H1 (cell line): ENCODE measurements around the gene DGAT2. TPM values are rescaled to one million over a fixed set of nuclear protein-coding genes. Genes with fewer than 3 reads are reported as not detected.

ENCODE experiments used
- BRCA1 ChIP-seq: IDR thresholded peaks from 2 replicates; pipeline ENCODE4 v1.6.1; 2012; ENCODE audit warnings: low read depth, low read length, improper control_type of control experiment
- CHD1 ChIP-seq: IDR thresholded peaks from 2 replicates; pipeline ENCODE4 v1.6.1; 2012; ENCODE audit warnings: low read depth, low read length, improper control_type of control experiment
- CTBP2 ChIP-seq: IDR thresholded peaks from 2 replicates; pipeline ENCODE4 v1.7.0; 2011; ENCODE audit warnings: borderline replicate concordance, mild to moderate bottlenecking, moderate library complexity, mixed read lengths, low read length; ENCODE audit not compliant: insufficient read depth, insufficient read length
- JUND ChIP-seq: IDR thresholded peaks from 2 replicates; pipeline ENCODE4 v1.6.1; 2011; ENCODE audit warnings: mild to moderate bottlenecking, improper control_type of control experiment, low read length
- POLR2A ChIP-seq, 2 experiments: IDR thresholded peaks; 1 replicate in 1 of 2; 2 replicates in 1 of 2; pipeline ENCODE4 v1.6.1; 2011; ENCODE audit warnings: low read depth in 2 of 2, low read length in 2 of 2, mild to moderate bottlenecking in 2 of 2; ENCODE audit errors: control extremely low read depth in 1 of 2
- RAD21 ChIP-seq, 2 experiments: IDR thresholded peaks in 1 of 2; conservative IDR thresholded peaks in 1 of 2; 2 replicates each; pipeline ENCODE4 v1.6.1; 2011; ENCODE audit warnings: low read depth in 2 of 2, low read length in 2 of 2, improper control_type of control experiment in 1 of 2, inconsistent platforms in 1 of 2, mild to moderate bottlenecking in 1 of 2, moderate library complexity in 1 of 2
- RBBP5 ChIP-seq: IDR thresholded peaks from 2 replicates; pipeline ENCODE4 v1.7.1; 2012; ENCODE audit warnings: low read depth, mild to moderate bottlenecking, inconsistent platforms, low read length, moderate library complexity, borderline replicate concordance
- SP2 ChIP-seq: IDR thresholded peaks from 2 replicates; pipeline ENCODE4 v1.6.1; 2012; ENCODE audit warnings: mild to moderate bottlenecking, low read length, inconsistent platforms
- TBP ChIP-seq: IDR thresholded peaks from 2 replicates; pipeline ENCODE4 v1.6.1; 2011; ENCODE audit warnings: low read depth, low read length, improper control_type of control experiment
- TCF12 ChIP-seq: IDR thresholded peaks from 2 replicates; pipeline ENCODE4 v1.6.1; 2011; ENCODE audit warnings: low read depth, mild to moderate bottlenecking, low read length
- TEAD4 ChIP-seq: IDR thresholded peaks from 2 replicates; pipeline ENCODE4 v1.6.1; 2012; ENCODE audit warnings: low read depth, low read length, inconsistent platforms, mixed read lengths
- polyA plus RNA-seq, 7 experiments: library from polyadenylated mRNA; depleted of rRNA in 3 of 7; stranded (reverse) in 5 of 7; unstranded in 2 of 7; fragments of >200 nt in 5 of 7; fragments of 200-250 nt in 2 of 7; gene quantifications; 1 replicate in 5 of 7; 2 replicates in 1 of 7; 4 replicates in 1 of 7; pipeline versions ENCODE4 v1.2.1 to v1.2.3, GENCODE V29; 2011 to 2013; ENCODE audit warnings: missing spikeins in 2 of 7, mixed read lengths in 2 of 7
- total RNA-seq: library from RNA; stranded (reverse); fragmentation: NEBNext Ultra II Directional; extraction: Animal tissue kit (Norgen Biotek cat#: 25700); gene quantifications from 2 replicates; pipeline ENCODE4 v1.2.1, GENCODE V29; 2021
- TF ChIP-seq, protein P1 (sequence below): fragments of 300-600 bp; sonication (generic); IDR thresholded peaks from 2 replicates; pipeline ENCODE4 v1.7.1; 2012; ENCODE audit warnings: low read length, moderate library complexity, mild to moderate bottlenecking, inconsistent platforms; ENCODE audit not compliant: insufficient replicate concordance

Gene DGAT2
- total and polyA plus RNA-seq, 2 of the 8 experiments (the other 6 are each of a cell fraction or from before 2014, with no cell fraction given), result 3.2 to 5.9 TPM

- TF ChIP-seq, protein P1, sequence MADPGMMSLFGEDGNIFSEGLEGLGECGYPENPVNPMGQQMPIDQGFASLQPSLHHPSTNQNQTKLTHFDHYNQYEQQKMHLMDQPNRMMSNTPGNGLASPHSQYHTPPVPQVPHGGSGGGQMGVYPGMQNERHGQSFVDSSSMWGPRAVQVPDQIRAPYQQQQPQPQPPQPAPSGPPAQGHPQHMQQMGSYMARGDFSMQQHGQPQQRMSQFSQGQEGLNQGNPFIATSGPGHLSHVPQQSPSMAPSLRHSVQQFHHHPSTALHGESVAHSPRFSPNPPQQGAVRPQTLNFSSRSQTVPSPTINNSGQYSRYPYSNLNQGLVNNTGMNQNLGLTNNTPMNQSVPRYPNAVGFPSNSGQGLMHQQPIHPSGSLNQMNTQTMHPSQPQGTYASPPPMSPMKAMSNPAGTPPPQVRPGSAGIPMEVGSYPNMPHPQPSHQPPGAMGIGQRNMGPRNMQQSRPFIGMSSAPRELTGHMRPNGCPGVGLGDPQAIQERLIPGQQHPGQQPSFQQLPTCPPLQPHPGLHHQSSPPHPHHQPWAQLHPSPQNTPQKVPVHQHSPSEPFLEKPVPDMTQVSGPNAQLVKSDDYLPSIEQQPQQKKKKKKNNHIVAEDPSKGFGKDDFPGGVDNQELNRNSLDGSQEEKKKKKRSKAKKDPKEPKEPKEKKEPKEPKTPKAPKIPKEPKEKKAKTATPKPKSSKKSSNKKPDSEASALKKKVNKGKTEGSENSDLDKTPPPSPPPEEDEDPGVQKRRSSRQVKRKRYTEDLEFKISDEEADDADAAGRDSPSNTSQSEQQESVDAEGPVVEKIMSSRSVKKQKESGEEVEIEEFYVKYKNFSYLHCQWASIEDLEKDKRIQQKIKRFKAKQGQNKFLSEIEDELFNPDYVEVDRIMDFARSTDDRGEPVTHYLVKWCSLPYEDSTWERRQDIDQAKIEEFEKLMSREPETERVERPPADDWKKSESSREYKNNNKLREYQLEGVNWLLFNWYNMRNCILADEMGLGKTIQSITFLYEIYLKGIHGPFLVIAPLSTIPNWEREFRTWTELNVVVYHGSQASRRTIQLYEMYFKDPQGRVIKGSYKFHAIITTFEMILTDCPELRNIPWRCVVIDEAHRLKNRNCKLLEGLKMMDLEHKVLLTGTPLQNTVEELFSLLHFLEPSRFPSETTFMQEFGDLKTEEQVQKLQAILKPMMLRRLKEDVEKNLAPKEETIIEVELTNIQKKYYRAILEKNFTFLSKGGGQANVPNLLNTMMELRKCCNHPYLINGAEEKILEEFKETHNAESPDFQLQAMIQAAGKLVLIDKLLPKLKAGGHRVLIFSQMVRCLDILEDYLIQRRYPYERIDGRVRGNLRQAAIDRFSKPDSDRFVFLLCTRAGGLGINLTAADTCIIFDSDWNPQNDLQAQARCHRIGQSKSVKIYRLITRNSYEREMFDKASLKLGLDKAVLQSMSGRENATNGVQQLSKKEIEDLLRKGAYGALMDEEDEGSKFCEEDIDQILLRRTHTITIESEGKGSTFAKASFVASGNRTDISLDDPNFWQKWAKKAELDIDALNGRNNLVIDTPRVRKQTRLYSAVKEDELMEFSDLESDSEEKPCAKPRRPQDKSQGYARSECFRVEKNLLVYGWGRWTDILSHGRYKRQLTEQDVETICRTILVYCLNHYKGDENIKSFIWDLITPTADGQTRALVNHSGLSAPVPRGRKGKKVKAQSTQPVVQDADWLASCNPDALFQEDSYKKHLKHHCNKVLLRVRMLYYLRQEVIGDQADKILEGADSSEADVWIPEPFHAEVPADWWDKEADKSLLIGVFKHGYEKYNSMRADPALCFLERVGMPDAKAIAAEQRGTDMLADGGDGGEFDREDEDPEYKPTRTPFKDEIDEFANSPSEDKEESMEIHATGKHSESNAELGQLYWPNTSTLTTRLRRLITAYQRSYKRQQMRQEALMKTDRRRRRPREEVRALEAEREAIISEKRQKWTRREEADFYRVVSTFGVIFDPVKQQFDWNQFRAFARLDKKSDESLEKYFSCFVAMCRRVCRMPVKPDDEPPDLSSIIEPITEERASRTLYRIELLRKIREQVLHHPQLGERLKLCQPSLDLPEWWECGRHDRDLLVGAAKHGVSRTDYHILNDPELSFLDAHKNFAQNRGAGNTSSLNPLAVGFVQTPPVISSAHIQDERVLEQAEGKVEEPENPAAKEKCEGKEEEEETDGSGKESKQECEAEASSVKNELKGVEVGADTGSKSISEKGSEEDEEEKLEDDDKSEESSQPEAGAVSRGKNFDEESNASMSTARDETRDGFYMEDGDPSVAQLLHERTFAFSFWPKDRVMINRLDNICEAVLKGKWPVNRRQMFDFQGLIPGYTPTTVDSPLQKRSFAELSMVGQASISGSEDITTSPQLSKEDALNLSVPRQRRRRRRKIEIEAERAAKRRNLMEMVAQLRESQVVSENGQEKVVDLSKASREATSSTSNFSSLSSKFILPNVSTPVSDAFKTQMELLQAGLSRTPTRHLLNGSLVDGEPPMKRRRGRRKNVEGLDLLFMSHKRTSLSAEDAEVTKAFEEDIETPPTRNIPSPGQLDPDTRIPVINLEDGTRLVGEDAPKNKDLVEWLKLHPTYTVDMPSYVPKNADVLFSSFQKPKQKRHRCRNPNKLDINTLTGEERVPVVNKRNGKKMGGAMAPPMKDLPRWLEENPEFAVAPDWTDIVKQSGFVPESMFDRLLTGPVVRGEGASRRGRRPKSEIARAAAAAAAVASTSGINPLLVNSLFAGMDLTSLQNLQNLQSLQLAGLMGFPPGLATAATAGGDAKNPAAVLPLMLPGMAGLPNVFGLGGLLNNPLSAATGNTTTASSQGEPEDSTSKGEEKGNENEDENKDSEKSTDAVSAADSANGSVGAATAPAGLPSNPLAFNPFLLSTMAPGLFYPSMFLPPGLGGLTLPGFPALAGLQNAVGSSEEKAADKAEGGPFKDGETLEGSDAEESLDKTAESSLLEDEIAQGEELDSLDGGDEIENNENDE, result no peak
- TF ChIP-seq BRCA1 (no peak), TBP (no peak), JUND (no peak), CTBP2 (no peak), RAD21 (IDR thresholded peaks at IDR 0.05 in 1 of 2, conservative IDR thresholded peaks at IDR 0.05 in 1 of 2; ENCODE audit: low read depth in 2 of 2, low read length in 2 of 2) (no peak), SP2 (no peak), RBBP5 (no peak), TCF12 (no peak), TEAD4 (no peak), POLR2A (IDR thresholded peaks at IDR 0.05; ENCODE audit: control extremely low read depth in 1 of 2, low read depth in 2 of 2, low read length in 2 of 2) (no peak), CHD1 (no peak)
These were observed 59.0 kb downstream of the DGAT2 start (continued) for GRCh38 chr11:75827562-75827961.
